Activated CD4-positive, alpha-beta T cell treated with anti-CD3 and anti-CD28 coated beads, Interleukin-2, amount 50 U/mL, for 24 hours (primary cell): ENCODE data around the gene SMG9.
A peak's percentile ranks its signal among the peaks of the same experiment; 100 is the strongest.
"Not testable (repeated sequence)": the region's sequence is repeated elsewhere in the genome, so short reads cannot be mapped to it uniquely, and the experiment has no call there.

Source experiments
- DNase-seq, 2 donors: peaks; one replicate each; pipeline ENCODE4 v3.0.0-alpha.2; 2020; ENCODE audit warnings: low read depth in 1 of 2, low spot score in 1 of 2

The SMG9 gene

GRCh38 chr19:43780706-43781525, 26.2 kb upstream of the SMG9 start, which contains the start of gene KCNN4:
KCNN4 (minus strand) TSS chr19:43780973; CDS start chr19:43780861, 112 bp downstream.
- DNase-seq = peak; percentile 46 to 70

DNA sequence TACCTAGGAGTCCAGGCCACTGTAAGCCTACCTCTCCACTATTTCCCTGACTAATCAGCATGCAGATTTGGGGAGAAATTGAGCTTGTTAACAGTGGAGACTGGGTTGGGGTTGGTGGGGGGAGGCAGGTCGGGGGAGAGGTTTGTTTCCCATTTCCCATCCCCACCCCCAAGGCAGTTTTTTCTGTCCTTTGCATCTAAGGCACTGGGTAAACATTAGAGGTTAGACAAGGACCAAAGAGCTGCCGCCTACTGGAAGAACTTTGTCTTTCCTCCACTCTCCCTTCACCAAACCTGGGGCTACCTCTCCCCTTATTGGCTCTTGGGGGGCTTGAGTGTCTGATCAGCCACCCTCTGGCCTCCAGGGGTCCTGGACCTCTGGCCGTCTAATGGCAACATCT, 25.1 kb upstream of the SMG9 start:
- DNase-seq = no peak

GRCh38 chr19:43779147-43779819, 24.5 kb upstream of the SMG9 start:
- DNase-seq = no peak

- DNase-seq = no peak
These were observed 23.9 kb upstream of the SMG9 start for GRCh38 chr19:43778651-43779050.

DNA sequence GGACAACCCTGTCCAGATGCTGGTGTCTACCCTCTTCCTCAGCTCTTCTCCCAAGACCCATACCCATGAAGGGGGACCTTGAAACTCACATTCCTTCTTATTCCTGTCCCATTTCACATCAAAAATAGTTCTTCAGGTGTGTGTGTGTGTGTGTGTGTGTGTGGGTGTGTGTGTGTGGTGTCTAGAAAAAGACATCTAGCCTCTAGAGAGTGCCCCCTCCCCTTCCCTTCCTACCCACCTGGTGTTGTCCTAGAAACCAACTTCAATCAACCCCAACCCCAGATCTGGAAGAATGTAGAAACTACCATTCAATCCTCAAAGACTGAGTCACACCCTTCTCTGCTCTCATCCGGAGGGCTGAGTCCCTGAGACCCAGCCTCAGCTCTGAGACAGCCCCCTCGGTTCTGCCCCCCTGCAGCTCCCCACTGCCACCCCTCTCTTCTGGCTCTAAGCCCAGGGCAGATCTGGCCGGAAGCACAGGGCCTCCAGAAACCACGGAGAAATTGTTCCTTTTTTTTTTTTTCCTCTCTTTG, 22.5 kb upstream of the SMG9 start:
- DNase-seq = no peak

- DNase-seq = peak; percentile 50 to 75
These were observed 21.5 kb upstream of the SMG9 start for GRCh38 chr19:43776286-43776685.

DNA sequence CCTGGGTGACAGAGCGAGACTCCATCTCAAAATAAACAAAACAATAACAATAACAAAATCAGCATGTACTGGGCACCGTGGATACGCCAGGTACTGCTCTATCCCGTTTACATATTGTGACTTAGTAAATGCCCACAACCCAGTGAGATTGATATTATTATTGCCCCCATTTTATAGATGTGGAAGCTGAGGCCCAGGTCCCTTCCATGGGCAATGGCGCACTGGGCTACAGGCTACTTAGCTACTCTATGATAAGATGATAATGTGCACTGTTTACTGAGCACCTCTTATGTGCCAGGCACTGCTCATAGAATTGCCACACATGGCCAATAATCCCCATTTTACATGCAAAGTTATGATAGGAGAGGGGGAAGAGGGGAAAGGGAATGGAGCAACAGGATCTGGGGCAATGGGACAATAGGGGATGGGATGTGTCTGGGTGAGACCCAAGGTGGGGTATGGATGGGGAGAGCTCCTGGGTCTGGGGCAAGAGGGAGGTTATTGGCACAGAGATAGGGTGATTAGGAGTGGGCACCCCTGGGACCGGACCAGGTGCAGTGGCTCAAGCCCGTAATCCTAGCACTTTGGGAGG, 20.6 kb upstream of the SMG9 start:
- no peak for DNase-seq

- DNase-seq = not testable (repeated sequence)
These were observed 20.1 kb upstream of the SMG9 start for GRCh38 chr19:43774940-43775258.

DNA sequence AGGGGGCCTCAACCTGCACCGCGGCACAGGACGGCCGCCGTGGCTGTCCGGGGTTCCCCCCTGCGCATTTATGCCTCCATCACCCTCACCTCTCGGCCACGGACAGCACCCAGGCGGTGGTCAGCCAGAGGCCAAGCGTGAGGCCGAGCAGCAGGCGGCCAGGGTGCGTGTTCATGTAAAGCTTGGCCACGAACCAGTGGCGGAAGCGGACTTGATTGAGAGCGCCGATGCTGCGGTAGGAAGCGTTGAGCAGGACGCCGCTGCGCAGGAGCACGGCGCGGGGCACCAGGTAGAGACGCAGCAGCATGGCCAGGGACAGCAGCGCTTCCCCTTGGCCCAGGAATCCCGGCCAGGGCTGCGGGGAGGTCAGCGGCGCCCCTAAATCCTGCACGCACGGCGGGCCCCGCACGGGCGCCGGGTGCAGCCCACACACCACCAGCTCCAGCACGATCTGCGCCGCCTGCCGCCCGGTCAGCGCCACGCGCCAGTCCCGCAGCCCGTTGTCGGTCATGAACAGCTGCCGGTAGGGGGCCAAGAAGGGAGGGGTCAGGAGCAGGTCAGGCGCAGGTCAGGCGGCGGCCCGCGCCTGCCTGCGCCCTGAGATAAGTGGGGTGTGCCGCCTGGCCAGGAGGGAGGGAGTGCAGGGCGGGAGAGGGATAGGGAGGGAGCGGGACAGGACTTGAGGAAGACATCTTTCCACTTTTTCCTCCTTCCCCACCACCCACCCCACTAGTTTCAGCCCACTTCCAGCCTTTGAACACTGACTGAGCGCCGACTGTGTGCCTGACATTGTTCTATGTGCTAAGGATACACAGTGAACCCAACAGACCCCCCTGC, 19.6 kb upstream of the SMG9 start:
- no peak for DNase-seq

DNA sequence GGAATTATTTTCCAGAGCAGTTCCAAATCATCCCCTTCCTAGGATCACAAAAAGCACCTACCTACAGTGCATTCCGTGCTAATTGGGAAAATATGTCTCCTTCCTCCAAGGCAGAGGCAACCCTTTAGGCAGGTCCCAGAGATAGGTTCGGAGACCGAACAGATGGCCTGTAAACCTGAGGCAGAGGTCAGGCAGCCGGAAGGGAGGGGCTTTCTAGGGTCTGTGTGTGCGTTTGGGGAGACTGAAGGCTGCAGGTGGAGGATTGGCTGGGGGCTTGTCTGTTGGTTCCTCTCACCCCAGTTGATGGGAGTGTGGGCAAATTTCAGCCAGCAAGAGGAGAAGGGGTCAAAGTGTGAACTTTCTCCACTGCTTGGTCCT, 19.0 kb upstream of the SMG9 start:
- no peak for DNase-seq

DNA sequence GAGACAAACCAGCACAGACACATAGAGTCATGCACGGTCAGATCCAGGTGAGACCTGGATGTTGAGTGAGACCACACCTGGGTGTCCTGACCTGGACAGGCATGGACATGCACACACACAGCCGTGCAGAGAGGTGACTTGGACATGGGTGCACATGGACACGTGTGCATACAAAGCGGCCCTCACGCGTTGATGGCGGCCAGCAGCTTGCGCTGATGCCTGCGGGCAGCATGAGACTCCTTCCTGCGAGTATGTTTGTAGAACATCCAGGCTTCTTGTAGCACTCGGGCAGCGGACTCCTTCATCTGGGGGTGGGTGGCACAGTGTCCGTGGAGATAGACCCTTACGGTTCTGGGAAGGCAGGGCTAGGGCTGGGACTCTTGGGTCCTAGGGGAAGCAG, 14.5 kb upstream of the SMG9 start:
- no peak for DNase-seq

- DNase-seq = no peak
These were observed 13.7 kb upstream of the SMG9 start for GRCh38 chr19:43768273-43769050.

DNA sequence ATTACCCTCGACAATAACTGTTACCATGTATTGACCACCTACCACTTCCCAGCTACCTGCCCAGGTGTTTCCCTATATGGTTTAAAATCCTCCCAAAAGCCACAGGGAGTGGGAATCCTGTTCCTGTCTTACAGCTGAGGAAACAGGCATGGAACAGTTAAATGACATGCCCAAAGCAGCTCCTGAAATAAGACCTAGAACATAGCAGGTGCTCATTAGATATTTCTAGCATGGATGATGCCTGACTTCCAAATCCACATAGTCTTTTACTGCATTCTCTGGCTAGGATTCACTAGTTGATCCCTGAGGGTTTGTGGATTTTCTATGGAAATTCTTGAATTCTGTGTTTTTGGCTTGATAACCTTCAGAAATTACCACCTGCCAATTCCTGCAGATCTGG, 13.1 kb upstream of the SMG9 start:
- no peak for DNase-seq

GRCh38 chr19:43767316-43767715, 12.6 kb upstream of the SMG9 start:
- no peak for DNase-seq

DNA sequence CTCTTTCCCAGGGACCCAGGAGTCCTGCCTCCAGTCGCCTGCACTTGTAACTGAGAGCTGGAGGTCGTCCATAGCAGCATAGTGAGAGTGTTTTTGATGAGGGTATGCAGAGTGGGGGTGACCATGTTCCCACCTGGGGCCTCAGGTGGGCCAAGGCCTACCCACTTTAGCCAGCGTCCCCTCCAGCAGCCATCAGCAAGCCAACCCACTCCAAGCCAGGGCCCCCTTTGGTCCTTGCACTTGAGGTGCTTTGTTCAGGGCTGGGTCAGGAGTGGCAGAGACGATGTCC, 11.9 kb upstream of the SMG9 start:
- DNase-seq = no peak

DNA sequence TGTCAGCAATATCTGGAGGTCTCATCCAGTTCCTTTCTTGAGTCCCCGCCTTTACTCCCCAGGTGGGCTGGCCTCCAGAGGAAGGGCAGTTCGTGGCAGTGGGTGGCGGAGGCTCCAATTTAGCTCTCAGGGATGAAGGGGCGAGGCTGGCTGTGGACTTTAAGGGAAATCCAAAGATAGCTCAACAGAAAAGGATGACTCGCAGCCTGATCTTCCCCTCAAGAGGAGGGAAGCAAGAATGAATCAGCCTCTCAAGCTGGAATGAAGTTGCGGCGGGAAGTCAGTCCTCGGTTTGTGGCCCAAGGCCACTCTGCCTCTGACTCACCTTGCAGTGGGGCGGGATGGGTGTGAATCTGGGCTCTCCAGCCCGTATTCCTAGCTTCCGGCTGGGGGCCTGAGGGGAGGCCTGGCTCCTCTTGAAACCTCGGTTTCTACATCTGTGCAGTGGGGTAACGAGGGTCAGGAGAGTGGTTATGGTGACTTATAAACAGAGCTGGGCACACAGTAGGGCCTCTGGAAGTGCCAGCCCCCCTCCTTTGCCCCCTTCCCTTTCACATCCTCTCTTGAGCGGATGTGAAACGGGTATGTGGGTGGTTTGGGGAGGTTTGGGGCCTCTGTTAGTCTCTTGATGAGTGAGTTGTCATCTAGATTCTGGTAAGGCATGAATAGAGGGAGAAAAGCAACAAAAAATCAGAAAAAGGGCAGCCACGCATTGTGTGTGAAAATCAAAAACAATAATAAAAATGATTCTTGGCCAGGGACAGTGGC, 10.5 kb upstream of the SMG9 start:
- DNase-seq = peak; percentile 69 to 78

- not testable (repeated sequence) for DNase-seq
These were observed 9.9 kb upstream of the SMG9 start for GRCh38 chr19:43764684-43765083.

DNA sequence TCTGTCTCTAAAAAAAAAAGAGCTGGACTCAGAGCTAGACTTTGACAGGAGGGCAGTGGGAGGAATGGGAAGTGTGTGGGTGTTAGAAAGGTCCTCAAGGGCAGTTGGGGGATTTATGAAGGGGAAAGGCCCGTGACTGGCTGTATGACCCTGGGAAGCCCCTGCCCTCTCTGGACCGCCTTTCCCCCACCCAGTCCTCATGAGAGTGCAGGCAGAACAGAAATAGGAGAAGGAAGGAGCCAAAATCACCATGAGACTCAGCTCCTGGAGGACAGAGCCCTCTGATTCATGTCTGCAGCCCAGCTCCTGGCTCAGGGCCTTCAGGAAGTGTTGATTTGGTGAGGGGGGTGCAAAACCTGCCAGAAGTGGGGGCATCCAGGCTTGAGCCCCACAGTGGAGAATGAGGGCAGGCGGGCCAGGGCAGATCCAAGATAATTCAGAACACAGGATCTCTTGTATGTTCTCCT, 8.7 kb upstream of the SMG9 start:
- DNase-seq = no peak

DNA sequence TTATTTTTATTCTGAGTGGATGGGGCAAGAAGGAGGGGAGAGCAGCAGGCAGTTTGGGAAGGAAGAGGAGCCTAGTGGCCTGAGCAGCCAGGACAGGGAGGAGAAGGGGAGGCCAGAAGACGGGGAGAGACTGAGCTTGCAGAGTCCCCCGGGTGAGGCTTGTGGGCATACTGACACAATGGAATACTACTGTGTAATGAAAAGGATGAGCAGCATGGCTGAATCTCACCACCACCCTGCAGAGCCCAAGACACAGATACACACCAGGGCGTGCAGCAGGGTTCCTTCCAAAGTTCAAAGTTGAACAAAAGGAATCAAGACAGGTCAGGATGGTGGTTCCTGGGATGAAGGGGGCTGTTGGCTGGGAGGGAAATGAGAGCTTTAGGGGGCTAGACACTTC, 8.1 kb upstream of the SMG9 start:
- no peak for DNase-seq

DNA sequence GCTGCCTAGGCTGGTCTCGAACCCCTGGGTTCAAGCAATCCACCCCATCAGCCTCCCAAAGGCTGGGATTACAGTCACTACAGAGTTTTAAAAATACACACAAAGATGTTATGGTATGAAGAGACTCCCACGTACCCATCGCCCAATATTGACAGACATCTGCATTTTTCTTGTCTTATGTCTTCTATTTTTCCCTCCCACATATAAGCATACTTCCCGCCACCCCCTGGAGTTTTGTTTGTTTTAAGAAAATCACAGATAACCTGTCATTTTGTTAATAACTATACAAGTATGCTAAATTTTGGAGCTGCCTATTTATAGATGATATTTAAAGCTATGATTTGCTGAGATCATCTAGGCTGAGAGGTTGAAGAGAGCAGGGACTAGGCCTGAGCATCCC, 6.2 kb upstream of the SMG9 start:
- no peak for DNase-seq
